BJ (cell line): ENCODE data around the gene HPCAL1. TPM values are rescaled to one million over a fixed set of nuclear protein-coding genes. Genes with fewer than 3 reads are reported as not detected.

Experiments used
- CTCF ChIA-PET: fragments of 350-600 bp; formaldehyde crosslinking; extraction: SDS; loops from one replicate; lab custom pipeline; 2021; ENCODE audit warnings: antibody characterized with exemption, inconsistent platforms; lab: Yijun Ruan, JAX
- POLR2A ChIA-PET: fragments of 300-600 bp; sonication (Branson Sonifier 250); formaldehyde crosslinking; extraction: SDS; loops from one replicate; lab custom pipeline; 2021; ENCODE audit warnings: antibody characterized with exemption; lab: Charles Lee
- DNase-seq: peaks from one replicate; pipeline ENCODE4 v3.0.0-alpha.2; 2011; ENCODE audit warnings: low read depth
- H3K27me3 ChIP-seq: 2 replicates; pipeline ENCODE4 v1.6.0; 2011; ENCODE audit warnings: low read length; ENCODE audit not compliant: control insufficient read depth, insufficient read depth
- H3K36me3 ChIP-seq: 2 replicates; pipeline ENCODE4 v1.5.1; 2011; ENCODE audit warnings: low read length; ENCODE audit not compliant: control insufficient read depth, insufficient read depth
- H3K4me3 ChIP-seq: 2 replicates; pipeline ENCODE4 v1.5.1; 2011; ENCODE audit warnings: low read depth, mild to moderate bottlenecking, control low read depth, low read length
- polyA plus RNA-seq: library from polyadenylated mRNA; depleted of rRNA; stranded (reverse); fragments of >200 nt; gene quantifications from 2 replicates; pipeline ENCODE4 v1.2.3, GENCODE V29; 2011; rRNA removed
- small RNA-seq: library from RNA; depleted of rRNA; stranded (forward); fragments of <200 nt; gene quantifications from one replicate; pipeline ENCODE3, GENCODE V24; 2012; ENCODE audit warnings: low replicate concordance, low read depth; ENCODE audit not compliant: insufficient read length
- TF ChIP-seq, protein P1 (sequence below): IDR thresholded peaks from 2 replicates; pipeline ENCODE4 v1.5.1; 2011; ENCODE audit warnings: low read depth, mild to moderate bottlenecking, control low read depth, inconsistent platforms, low read length, moderate library complexity; ENCODE audit not compliant: insufficient read depth

Gene HPCAL1
- polyA plus RNA-seq, 1 experiment: 17.6 TPM

DNA sequence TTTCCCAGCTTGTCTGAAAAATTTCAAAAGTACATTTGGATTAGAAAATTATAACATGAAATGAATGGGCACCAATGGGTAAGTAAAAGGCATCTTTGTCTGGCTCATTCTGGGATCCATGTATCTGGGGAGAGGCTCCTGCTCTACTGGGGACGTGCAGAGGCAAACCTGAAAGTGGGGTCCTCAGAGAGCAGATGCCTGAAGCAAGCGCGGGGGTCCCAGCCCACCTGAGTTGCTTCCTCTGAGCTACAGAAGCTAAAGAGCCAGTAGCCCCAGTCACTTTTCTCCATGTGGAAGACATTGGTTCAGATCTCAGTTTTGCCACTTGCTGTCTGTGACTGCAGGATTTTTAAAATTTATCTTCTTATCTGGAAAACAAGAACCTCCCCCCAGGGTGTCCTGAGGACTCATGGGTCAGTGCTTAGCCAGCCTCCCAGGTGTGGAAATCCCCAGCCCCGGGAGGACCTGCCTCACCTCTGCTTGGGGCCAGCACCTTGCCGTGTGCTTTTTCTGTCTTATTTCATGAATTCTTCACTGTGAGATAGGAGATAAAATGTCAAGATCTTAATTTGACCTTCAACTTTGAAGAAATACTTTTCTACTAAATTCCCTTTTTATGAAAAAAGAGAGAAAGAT is 170.5 kb downstream of the HPCAL1 start:
- no peak for DNase-seq
- Histone ChIP-seq H3K27me3 (no peaks in the 10 kb centered on the region; the same call in 1 of the 2 replicates), H3K36me3 (no peaks in the 10 kb centered on the region), H3K4me3 (no peak overlapping the region)
- ChIA-PET POLR2A (no interaction called here), CTCF (interaction anchor here (1.2 kb wide), 1 partner anchor 10 kb away, joined by 5 read pairs; no protein-coding TSS in a partner anchor)
- TF ChIP-seq, protein P1, sequence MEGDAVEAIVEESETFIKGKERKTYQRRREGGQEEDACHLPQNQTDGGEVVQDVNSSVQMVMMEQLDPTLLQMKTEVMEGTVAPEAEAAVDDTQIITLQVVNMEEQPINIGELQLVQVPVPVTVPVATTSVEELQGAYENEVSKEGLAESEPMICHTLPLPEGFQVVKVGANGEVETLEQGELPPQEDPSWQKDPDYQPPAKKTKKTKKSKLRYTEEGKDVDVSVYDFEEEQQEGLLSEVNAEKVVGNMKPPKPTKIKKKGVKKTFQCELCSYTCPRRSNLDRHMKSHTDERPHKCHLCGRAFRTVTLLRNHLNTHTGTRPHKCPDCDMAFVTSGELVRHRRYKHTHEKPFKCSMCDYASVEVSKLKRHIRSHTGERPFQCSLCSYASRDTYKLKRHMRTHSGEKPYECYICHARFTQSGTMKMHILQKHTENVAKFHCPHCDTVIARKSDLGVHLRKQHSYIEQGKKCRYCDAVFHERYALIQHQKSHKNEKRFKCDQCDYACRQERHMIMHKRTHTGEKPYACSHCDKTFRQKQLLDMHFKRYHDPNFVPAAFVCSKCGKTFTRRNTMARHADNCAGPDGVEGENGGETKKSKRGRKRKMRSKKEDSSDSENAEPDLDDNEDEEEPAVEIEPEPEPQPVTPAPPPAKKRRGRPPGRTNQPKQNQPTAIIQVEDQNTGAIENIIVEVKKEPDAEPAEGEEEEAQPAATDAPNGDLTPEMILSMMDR: no peak

DNA sequence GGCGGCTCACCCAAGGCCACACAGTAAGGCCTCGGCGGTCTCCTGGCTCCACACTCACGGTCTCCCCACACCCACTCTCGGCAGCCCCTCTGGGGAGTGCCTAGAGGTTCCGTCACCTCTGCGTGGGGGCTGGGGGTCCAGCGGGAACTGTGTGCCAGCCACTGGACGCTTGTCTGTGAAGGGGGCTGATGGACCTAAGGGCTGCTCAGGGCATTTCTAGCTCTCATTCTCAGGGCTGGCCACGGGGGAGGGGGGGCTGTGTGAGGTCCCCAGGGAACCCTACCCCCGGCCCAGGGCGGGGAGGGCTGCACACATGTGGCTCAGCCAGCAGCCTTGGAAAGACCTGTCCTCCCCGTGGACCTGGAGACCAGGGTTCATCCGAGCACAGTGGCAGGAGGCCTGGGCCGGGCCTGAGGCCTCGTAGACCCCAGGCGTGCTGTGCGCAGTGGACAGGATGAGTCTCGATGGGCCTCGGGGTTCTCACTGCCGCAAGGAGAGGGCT is 172.6 kb downstream of the HPCAL1 start:
- CTCF ChIA-PET: no interaction called here
- H3K4me3 ChIP-seq: no peak overlapping the region
- H3K36me3 ChIP-seq: no peaks in the 10 kb centered on the region
- DNase-seq: no peak
- TF ChIP-seq, protein P1: no peak
- no peaks in the 10 kb centered on the region; the same call in 1 of the 2 replicates for H3K27me3 ChIP-seq
- POLR2A ChIA-PET: no interaction called here

- POLR2A ChIA-PET: no interaction called here
- CTCF ChIA-PET: no interaction called here
- Histone ChIP-seq H3K27me3 (peaks cover 2% of the 10 kb centered on the region; the same call in 1 of the 2 replicates), H3K4me3 (no peak overlapping the region), H3K36me3 (no peaks in the 10 kb centered on the region)
- DNase-seq: no peak
- TF ChIP-seq, protein P1: no peak
Observed at GRCh38 chr2:10475811-10476660, 173.3 kb downstream of the HPCAL1 start.

DNA sequence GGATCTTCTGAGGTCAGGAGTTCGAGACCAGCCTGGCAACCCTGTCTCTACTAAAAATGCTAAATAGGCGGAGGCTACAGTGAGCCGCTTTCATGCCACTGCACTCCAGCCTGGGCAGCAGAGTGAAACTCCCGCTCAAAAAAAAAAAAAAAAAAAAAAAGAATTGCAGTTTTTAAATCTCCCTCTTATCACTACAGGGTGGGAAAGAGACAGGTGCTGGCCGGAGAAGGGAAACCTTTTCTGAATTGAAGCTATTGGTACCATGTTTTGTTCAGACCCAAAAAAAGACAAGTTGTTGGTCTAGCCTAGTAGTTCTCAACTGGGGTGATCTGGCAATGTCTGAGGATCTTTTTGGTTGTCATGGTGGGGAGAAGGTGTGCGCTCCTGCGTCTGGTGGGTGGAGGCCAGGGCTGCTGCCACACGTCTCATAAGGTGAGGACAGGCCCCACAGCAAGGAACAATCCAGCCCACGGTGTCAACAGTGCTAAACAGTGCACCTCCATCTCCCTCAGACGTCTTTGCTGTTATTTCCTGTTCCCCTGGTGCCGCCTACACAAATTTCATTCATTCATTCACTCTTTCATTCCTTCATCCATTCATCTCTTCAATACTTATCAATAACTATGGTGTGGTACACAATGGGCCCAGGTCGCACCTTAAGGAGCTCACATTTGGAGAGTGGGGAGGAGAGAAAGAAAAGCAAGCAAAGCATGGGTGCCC is 174.2 kb downstream of the HPCAL1 start:
- Histone ChIP-seq H3K4me3 (no peak overlapping the region), H3K27me3 (peaks cover 9% of the 10 kb centered on the region), H3K36me3 (no peaks in the 10 kb centered on the region)
- POLR2A ChIA-PET: no interaction called here
- no peak for DNase-seq
- CTCF ChIA-PET: no interaction called here
- TF ChIP-seq, protein P1: no peak

Small RNA genes within 50 kb of the gene (small RNA-seq; reads per million reads assigned to genes)
- gene RF00432 (not detected), gene RN7SL66P (not detected), gene SNORA80B (1.3 reads per million)

Other genes with a start within 250 kb of the HPCAL1 start
- gene CYS1, start 222.5 kb upstream of the HPCAL1 start, polyA plus RNA-seq: 1.5 and 2.5 TPM in 2 replicates
- 23.5 and 31.8 TPM in 2 replicates for gene RRM2, start 180.2 kb upstream of the HPCAL1 start, polyA plus RNA-seq
- 86.9 and 167 TPM in 2 replicates for gene ODC1, start 145.4 kb downstream of the HPCAL1 start, polyA plus RNA-seq